ENCODE results near the gene CADPS2.

CADPS2 gene

DNA sequence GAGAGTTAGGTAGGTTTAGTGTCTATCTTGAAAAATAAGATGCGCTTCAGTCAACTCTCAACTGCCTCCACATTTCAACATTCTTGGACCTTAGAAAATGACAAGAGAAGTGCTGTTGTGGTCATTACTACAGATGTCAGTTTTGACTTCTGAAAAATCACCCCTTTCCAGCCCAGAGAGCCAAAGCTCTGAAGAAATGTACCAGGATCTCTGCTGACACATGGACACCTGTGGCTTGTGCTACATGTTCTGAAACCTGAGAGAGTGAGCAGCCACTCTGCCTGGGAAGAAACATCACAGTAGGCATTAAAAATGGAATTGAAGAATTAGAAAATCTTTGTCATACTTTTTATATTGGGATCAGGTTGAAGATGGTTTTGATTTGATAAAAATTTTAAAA, 545.8 kb downstream of the CADPS2 start:
- DNase-seq, result no peak

DNA sequence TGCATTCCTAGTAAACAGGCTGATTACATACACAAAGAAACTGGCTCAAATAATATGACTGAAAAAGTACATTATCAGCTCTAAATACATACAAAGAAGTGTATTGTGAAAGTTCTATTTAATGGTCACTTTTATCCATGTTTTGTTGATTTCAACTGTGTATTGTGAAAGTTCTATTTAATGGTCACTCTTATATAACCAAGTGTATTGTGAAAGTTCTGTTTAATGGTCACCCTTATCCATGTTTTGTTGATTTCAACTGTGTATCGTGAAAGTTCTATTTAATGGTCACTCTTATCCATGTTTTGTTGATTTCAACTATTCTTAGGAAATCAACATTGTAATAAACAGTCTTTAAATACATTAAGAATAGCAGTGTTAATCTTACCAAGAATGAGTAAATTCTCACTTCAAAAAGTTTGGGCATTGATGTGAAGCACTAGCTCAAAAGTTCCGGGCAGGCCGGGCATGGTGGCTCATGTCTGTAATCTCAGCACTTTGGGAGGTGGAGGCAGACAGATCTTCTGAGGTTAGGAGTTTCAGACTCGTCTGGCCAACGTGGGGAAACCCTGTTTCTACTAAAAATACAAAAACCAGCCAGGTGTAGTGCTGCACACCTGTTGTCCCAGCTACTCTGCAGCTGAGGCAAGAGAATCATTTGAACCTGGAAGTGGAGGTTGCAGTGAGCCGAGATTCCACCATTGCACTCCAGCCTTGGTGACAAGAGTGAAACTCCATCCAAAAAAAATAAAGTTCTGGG, 546.9 kb downstream of the CADPS2 start:
- DNase-seq, result no peak

DNA sequence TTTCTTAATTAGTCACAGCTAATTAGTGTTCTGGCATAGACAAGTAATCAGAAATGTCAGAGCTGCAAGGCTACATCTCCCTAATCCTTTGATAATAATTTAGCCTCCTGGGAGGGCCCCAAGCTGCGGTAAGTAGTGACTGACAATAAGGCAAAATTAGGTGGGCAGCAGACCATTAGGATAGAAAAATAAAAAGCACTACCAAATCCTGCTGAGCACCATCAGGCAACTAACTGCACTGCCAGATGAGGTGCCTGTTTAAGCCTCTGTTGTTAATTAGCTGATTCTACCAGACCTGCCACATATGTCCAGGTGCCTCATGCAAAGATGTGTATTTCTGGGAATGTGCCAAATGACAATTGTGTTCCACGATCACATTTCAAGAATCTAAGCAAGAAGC, 549.2 kb downstream of the CADPS2 start:
- no peak for DNase-seq

DNA sequence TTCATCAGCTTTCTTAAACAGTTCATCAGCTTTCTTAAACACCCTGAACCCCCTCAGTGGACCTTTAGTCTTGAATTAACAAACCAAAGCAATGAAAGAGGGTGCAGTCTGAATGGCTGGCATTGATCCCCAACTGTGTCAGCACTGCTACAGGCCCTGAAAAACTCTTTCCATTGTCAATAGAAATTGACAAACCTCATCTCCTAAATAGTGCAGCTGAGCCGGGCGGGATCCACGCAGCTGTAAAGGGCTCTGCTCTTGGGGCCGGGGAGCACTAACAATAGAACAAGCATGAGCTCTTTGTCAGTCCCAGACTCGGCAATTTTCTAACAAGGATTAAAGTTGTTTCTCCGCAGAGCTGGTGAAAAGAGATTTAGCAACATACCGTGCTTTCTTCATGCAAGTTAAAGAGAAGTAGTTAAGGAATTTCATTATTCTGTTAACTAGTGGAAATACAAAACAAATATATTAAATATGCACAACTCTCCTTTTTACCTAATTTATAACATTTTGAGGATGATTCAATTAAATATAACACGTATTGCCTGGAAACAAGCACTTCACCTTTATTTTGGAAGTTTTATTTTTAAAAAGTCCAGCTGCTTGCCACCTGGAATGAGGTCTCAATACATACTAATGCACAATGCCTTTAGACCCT, 557.0 kb downstream of the CADPS2 start:
- no peak for DNase-seq

DNA sequence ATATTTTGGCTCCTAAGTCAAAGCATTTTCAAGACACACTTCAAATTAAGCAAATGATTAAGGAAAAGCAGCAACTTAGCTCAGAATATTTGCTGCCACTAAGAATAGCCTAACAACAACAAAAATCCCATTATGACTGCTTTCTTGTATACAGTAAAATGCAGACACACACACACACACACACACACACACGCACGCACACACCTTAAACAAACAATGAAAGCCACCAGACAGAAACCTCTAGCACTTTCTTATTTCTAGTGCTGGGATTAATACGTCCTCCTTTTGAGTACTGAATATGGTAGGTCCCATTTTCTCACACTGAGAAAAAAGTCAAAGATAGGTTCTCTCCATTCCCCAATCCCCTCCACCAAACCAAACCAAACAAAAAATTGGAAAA, 558.3 kb downstream of the CADPS2 start:
- DNase-seq, result no peak

DNA sequence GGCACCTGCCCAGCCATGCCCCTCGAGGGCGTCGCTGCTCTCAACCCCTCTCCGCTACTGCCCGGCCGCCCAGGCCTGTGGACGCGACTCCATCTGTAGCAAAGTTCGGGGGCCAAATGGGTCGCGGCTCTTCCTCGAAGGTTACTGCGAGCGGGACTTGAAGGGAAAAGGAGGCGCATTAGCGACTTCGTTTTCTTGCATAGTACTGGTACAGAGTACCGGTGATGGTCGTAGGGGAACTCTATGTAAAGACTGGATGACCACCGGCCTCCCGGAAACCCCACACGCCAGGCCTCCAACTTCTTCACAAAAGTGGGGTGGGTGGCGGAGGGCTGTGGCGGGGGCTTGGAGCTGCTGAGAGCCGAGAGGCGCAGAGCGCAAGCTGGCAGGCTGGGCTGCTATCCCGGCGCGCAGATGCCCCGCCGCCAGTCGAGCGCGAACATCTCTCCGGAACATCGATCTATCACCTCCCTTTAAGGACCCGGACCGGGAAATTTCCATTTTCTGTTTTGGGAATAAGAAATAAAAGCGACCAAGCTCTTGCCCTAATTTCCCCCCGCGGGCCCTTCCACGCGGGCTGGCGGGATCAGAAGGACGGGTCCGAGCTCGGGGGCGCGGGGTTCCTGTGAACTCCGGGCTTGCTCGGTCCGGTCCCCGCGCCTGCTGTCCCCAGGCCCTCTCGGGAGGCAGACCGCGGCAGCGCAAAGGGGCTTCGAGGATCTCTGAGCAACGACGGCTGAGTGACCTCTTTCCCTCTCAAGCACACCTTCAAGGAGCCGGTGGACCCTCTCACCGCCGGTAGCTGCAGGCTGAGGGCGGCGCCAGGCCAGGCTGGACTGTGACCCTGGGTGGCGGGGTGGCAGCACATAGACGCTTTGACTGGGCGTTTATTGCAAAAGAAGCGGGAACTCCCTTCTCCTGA, 569.5 kb downstream of the CADPS2 start:
- DNase-seq, result no peak

DNA sequence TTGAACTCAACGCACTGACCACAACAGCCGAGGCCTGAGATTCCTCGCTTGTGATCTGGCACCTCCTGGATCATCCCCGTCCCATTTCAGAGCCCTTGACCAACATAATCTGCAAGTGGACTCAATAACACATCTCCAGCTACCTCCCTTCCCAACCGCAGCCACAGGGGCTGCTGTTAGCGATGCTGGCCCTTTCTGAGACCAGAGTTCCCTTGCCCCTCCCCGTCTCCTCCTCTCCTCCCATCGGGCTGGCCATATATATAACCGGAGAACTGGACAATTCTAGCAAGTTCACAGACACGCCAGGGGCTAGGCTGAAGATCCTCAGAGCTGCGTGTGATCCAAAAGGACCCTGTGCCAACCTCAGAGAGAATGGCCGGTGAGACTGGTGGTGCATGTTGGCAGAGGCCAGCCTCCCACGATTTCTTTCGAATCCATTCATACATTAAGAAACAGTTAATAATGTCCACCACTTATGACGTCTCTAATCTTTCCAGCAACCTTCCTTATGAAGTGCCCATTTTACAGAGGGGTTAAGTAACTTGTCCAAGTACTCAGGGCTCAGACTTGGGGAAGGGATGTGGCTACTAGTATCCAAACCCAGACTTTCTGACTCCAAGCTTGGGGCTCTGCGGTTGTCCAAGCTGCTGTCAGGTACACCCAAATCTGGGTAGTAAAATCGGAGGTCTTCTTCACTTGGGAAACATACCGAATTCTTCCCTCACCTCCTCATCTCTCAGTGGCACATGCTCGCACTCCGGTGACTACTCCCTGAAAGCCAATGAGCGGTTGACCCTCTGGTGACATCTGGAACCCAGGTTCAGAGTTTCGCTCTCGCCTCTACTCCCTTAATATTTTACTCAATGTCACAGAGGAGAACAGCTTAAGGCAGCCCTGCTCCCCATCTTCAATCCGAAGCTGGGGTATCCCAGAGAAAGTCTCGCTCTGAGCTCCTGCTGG, 570.5 kb downstream of the CADPS2 start:
- DNase-seq, result no peak

DNA sequence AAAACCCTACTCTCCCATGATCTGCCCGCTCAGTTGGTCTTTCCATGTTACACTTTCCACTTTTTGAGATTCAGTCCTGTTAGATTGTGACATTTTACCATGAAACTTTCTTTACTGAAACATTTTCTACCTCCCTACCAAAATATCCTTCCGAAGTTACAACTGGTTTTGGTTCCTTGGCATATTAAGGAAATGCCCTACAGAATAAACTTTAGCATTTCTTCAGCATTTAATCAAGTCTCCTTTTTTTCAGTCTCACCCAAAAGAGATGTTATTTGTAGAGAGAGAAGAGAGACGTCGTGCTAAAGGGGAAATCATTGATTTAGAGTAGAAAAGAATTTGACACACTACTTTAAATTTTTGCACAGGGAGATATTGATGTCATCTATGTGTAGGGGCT, 572.0 kb downstream of the CADPS2 start:
- DNase-seq, result no peak

DNA sequence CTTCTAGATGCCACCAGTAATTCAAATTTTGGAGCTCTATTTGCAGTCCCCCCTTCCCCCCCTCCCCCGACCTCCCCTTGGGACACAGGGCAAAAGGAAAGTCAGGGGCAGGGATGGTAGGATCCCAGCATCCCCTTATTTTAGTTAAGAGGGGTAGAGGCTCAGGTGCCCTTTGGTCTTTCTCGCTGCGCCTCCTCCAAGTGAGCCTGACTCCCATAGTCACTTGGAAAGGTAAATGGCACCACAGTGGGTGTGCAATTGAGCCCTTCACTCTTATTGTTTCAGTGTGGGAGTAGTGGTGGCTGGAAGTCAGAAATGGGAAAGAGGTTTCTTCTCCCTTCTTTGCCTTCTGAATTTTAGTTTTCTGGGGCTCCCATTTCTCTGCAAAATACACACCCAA, 573.5 kb downstream of the CADPS2 start:
- DNase-seq, result no peak

DNA sequence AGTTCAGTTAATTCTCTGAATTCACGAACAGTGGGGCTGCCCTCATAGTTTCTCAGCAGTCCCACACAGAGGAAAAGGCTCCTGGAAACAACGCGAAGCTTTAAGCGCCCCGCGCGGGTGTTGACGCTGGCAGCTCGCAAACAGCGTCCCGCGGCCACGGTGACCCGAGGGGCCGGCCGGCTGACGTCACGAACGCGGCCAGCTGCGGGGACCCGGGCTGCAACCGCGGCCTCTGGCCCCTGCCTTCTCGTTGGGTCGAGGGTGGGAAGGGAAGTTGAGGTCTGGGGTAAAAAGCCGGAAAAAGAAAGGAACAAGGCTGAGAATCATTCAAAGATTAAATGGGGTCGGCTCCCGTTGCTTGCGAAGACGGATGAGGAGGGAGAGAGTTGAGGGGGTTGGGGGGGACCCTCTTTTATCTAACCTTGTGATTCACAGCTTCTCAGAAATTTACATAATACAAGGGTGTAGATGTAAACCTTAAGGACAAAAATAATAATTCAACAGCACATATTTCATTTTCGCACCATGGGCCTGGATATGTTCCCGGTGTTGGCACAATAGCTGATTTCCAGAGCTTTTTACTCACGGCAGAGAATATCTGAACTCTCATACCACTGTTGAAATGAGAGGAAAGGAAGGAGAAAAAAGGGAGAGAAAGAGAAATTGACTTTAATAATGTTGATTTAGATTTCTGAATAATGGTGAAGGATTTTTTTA, 574.4 kb downstream of the CADPS2 start:
- no peak for DNase-seq

DNA sequence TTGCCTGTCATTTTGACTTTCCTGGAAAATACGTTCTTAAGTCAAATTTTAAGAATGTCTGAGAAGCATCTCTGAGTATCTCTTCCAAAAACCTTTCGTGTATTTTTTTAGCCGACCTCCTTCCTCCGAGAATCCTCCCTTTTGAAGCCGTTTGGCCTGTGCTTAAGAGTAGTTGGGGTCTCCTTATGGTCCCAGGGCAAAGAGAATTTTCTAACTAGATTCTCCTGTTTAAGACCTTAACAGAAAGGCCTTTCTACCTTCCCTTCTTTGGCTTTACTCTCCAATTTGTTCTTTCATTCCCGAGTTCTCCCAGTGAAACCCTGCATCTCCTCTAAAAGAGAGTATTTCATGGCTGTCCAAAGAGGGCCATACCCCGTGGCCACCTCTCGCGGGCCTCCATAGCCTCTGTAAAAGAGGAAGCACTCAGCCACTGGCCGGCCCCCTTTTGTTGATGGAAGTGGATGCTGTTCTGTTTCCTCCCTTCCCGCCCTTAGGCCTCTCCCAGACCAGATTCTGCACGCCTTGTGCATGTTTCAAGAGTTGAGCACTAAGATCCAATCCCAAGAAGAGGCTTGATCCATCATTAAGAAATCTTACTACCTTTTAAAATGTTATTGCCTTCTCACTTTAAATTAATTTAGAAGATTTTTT, 575.1 kb downstream of the CADPS2 start:
- no peak for DNase-seq

DNA sequence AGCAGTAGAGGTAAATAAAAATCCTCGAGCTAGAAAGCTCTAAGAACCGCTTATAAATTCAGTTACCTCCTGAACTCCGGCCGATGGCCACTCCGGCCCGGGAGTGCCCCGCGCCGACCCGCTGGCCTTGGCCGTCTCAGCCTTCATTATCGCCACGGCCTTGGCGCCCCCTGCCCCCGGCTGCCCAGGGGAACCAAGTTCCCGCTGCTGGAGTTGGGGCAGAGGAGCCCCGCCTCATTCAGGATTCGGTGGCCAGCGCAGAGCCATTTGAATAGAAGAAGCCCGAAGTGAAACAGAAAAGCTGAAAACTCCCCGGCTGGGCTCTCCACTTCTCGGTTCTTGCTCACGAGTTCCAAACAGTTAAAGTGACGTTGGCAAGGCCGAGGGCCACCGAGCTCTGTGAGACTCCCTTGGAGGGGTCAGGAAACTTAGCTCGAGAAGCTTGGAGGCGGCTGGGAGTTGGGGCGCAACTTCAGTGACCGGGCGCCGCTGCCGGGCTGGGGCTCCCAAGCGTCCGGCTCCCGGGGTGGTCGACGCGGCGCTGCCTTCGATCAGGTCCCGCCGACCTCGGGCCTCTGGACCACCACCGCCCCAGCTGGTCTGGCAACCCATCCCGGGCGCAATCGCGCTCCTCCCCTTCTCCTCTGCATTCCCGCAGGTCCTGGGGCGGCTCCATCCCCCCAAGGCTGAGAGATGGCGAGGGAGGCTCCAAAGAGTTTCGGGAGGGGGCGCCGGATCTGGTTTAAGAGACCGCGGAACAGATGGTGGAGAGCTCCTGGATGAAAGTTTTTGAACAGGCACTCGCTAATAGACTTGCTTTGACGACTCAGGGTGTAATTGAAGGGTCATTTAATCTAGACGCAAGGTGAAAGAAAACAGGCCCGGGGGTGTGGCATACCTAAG, 575.9 kb downstream of the CADPS2 start:
- DNase-seq, result no peak

DNA sequence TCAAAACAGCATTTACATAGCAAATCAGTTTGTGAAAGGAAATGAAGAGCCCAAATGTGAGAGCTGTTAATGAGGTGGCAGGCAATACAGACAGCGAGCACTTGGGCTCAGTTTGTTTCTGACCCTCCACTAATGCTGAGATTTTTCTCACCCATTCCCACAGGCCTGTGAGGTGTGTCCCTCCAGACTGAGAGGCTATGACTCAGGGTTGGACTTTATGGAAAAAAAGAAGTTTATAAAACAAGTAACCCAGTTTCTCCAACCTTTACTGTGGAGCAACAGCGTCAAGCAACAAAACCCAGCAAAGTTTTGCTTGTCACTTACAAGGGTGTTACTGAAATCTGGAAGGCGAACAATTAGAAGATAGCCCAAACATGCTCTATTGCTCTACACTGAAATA, 576.8 kb downstream of the CADPS2 start:
- DNase-seq, result no peak

DNA sequence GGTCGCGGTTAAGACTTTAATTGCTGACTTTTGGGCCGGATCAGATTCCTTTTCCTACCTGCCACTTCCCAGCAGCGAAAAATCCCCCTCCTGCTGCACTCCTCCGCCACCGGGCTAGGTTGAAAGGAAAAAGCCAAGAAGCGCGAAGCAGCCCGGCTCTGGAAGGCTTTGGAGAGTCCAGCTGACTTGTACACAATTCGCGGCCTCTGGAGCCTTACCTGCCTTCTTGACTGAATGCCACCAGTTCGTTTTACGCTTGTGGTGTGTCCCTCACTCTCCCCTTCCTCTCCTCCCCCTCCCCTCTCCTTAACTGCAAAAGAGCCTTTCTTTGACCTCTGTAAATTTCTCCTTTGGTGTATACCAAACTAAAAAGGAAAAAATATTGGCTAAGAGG, 579.0 kb downstream of the CADPS2 start:
- no peak for DNase-seq

DNA sequence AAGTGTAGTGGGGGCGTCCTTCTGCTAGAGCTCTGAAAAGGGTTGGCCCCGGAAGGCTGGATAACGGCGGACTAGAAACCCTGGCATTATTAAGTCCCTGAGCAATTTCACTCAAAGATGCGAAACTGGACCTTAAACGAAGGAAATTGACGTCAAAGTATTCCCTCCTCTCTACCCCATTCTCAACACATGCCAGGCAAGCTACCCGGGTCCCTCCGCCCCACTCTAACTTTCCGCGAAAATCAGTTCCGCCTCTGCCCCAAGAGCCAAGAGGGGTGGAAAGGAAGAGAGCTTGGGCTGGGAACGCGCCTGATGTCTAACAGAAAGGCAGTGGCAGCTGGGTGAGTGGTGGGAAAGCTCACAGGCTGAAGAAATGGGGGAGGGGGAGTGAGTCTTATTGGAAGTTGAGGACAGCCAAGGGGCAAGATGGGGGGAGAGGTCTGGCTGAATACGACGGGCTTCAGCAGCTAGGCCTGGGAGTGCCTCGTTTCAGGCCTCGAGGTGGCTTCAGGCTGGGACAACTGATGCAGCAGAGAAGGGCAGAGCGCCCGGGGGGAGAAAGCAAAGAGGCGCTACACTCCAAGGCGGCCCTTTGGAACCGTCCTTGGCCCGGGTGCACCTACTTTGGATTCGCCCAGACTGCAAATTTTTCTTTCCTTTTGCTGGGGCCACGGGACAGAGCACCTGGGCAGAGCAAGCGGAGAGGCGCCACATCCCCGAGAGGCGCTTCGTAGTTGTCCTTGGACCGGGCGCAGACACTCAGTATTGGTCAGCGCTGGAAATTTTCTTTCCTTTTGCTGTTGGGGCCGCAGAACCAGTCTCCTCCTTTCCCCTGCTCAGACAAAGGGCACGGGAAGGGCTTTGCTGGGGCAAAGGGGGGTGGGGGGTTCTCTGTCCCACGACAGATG, 579.7 kb downstream of the CADPS2 start:
- no peak for DNase-seq

DNA sequence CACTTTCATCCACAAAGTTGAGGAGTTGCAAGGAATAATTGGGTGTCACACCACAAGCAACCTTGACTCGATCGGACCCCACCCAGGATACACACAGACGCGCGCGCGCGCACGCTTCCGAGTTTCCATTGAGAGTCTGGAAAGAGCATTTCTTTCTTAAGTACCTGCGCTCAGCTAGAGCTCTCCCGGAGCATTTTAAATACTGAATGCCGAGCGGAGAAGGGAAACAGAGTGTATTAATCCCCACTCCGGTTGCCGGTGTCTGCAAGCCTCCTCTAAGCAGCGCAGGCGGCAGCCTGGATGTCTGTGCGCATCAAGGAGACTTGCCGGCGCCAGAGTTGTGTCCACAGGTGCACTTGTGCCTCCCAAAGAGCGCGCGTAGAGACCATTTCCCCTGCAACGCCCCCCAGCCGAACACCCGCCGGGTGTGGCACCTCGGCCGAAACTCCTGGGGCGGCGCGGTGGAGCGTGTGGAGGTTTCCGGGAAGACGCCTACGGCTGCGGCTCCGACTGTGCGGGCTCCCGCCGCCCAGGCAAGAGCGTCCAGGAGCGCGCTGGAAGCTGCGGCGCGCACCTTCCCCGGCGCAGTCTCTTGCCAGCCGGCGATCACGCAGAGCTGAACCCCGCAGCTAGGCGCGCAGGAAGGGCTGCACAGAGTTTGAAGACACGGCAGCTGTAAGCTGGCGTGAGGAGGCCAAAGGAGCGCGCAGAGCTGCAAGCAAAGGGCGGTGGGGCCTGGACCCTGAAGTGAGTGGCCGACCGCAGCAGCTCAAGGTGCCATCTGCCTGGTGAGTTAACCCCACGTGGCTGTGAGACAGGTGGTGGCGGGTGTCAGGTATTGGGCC, 580.6 kb downstream of the CADPS2 start:
- DNase-seq, result no peak

DNA sequence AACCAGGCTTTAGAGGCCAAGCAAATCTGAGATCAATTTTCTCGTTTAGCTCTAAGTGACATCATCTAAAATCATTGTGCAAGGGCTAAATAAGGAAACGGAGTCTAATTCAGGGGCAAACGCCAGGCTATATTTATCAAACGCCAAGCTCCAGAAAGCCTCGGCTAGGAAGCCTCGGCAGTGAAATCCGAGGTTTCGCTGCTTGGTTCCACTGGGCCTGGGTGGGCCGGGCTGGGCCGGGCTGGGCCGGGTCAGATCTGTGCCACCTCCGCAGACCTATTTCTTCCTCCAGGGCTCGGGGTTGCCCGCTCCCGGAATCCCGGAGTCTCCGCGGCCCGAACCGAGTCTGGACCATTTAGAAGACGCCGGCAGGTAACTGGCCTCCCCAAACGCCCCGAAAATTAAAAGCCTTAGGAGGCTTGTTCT, 581.3 kb downstream of the CADPS2 start:
- no peak for DNase-seq
